ENCODE data around the gene DKC1.

DNA sequence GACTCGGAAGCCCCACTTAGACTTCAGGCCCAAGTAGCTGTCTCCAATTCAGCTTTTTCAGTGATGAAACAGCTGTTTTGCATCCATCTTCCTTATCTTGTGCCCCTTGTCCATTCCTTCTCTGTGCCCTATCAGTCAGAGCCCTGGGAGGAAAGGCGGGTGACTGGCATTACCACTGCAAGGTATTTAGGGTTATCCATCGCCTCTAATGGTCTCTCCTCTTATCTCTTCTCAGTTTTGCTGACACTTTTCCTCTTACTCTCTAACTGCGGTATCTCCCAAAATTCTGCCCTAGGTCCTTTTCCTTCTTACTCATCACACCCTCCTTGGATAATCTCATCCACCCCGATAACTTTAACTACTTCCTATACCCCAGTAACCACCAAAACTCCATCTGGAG is 25.5 kb upstream of the DKC1 start:
- TF ChIP-seq CTCF (IDR thresholded peaks at IDR 0.05), result no peak
- no peak for TF ChIP-seq POLR2A (IDR thresholded peaks at IDR 0.05)

Measured in Peyer's patch (tissue), 4 donors.